Measurements from ENCODE around the gene VPS13D. TPM values are rescaled to one million over a fixed set of nuclear protein-coding genes. Genes with fewer than 3 reads are reported as not detected.

VPS13D gene
- polyA plus RNA-seq, 1 experiment = 22.3 TPM

- H3K36me3 ChIP-seq (ENCODE audit: control insufficient read depth, insufficient read depth, low read length) = peaks cover 3% of the 10 kb centered on the region
- no peak overlapping the region for H3K4me3 ChIP-seq (ENCODE audit: low read depth, low read length)
- no peaks in the 10 kb centered on the region for H3K27me3 ChIP-seq (ENCODE audit: control insufficient read depth, insufficient read depth, low read length)
- DNase-seq (ENCODE audit: low read depth) = no peak
- TF ChIP-seq CTCF (IDR thresholded peaks at IDR 0.05; ENCODE audit: insufficient read depth, low read depth, low read length) = no peak
- CTCF ChIA-PET = interaction anchor here (0.9 to 1.4 kb wide), 4 partner anchors 19 to 206 kb away, joined by 3 to 4 read pairs (median 4); no protein-coding TSS in a partner anchor
- POLR2A ChIA-PET = no interaction called here
Observed at GRCh38 chr1:12408662-12409061, 178.8 kb downstream of the VPS13D start.

- Histone ChIP-seq H3K4me3 (ENCODE audit: low read depth, low read length) (no peak overlapping the region), H3K36me3 (ENCODE audit: control insufficient read depth, insufficient read depth, low read length) (peaks cover 3% of the 10 kb centered on the region), H3K27me3 (ENCODE audit: control insufficient read depth, insufficient read depth, low read length) (no peaks in the 10 kb centered on the region)
- POLR2A ChIA-PET = no interaction called here
- CTCF ChIA-PET = interaction anchor here (0.8 to 1.4 kb wide), 3 partner anchors 13 to 23 kb away, joined by 3 to 4 read pairs (median 3); no protein-coding TSS in a partner anchor
- DNase-seq (ENCODE audit: low read depth) = no peak
- no peak for TF ChIP-seq CTCF (IDR thresholded peaks at IDR 0.05; ENCODE audit: insufficient read depth, low read depth, low read length)
Observed at GRCh38 chr1:12409681-12410080, 179.9 kb downstream of the VPS13D start.

- no peak for TF ChIP-seq CTCF (IDR thresholded peaks at IDR 0.05; ENCODE audit: insufficient read depth, low read depth, low read length)
- H3K4me3 ChIP-seq (ENCODE audit: low read depth, low read length) = no peak overlapping the region
- CTCF ChIA-PET = interaction anchor here (0.6 to 1.4 kb wide), 3 partner anchors 12 to 1238 kb away, joined by 3 to 4 read pairs (median 3); no protein-coding TSS in a partner anchor
- no peak for DNase-seq (ENCODE audit: low read depth)
- H3K36me3 ChIP-seq (ENCODE audit: control insufficient read depth, insufficient read depth, low read length) = no peaks in the 10 kb centered on the region
- no peaks in the 10 kb centered on the region for H3K27me3 ChIP-seq (ENCODE audit: control insufficient read depth, insufficient read depth, low read length)
- POLR2A ChIA-PET = no interaction called here
Observed at GRCh38 chr1:12410351-12410750, 180.5 kb downstream of the VPS13D start.

- H3K36me3 ChIP-seq (ENCODE audit: control insufficient read depth, insufficient read depth, low read length) = no peaks in the 10 kb centered on the region
- no peak overlapping the region for H3K4me3 ChIP-seq (ENCODE audit: low read depth, low read length)
- POLR2A ChIA-PET = no interaction called here
- H3K27me3 ChIP-seq (ENCODE audit: control insufficient read depth, insufficient read depth, low read length) = no peaks in the 10 kb centered on the region
- CTCF ChIA-PET = interaction anchor here (0.6 kb wide), 1 partner anchor 1239 kb away, joined by 3 read pairs; no protein-coding TSS in a partner anchor
- no peak for DNase-seq (ENCODE audit: low read depth)
- TF ChIP-seq CTCF (IDR thresholded peaks at IDR 0.05; ENCODE audit: insufficient read depth, low read depth, low read length) = no peak
Observed at GRCh38 chr1:12411098-12411497, 181.3 kb downstream of the VPS13D start.

GRCh38 chr1:12411747-12412146 lies 181.9 kb downstream of the VPS13D start:
- POLR2A ChIA-PET = no interaction called here
- H3K4me3 ChIP-seq (ENCODE audit: low read depth, low read length) = no peak overlapping the region
- peaks cover under 1% of the 10 kb centered on the region for H3K36me3 ChIP-seq (ENCODE audit: control insufficient read depth, insufficient read depth, low read length)
- no peaks in the 10 kb centered on the region for H3K27me3 ChIP-seq (ENCODE audit: control insufficient read depth, insufficient read depth, low read length)
- DNase-seq (ENCODE audit: low read depth) = no peak
- TF ChIP-seq CTCF (IDR thresholded peaks at IDR 0.05; ENCODE audit: insufficient read depth, low read depth, low read length) = no peak
- CTCF ChIA-PET = no interaction called here
